ENCODE data around the gene ZNF333. TPM values are rescaled to one million over a fixed set of nuclear protein-coding genes. Genes with fewer than 3 reads are reported as not detected.

The ZNF333 gene
- total RNA-seq, 1 donor from 2014 or later, result 11.4 TPM

Other genes starting within 250 kb of the ZNF333 start
- gene PTGER1, start 214.7 kb upstream of the ZNF333 start, total RNA-seq, result 0.16 and 0.23 TPM in 2 replicates
- 36.8 and 38.0 TPM in 2 replicates for gene GIPC1, start 193.9 kb upstream of the ZNF333 start, total RNA-seq
- 103 and 106 TPM in 2 replicates for gene DNAJB1, start 171.7 kb upstream of the ZNF333 start, total RNA-seq
- gene TECR, start 160.5 kb upstream of the ZNF333 start, total RNA-seq, result 153 TPM in 2 replicates
- 126 and 128 TPM in 2 replicates for gene NDUFB7, start 118.0 kb upstream of the ZNF333 start, total RNA-seq
- gene CLEC17A, start 107.0 kb upstream of the ZNF333 start, total RNA-seq, result not detected in 2 replicates
- not detected in 2 replicates for gene ADGRE3, start 15.2 kb upstream of the ZNF333 start, total RNA-seq
- gene ADGRE2, start 88.5 kb downstream of the ZNF333 start, total RNA-seq, result 1.2 and 2.2 TPM in 2 replicates
- gene OR7A5, start 145.1 kb downstream of the ZNF333 start, total RNA-seq, result not detected in 2 replicates
- gene OR7C1, start 145.1 kb downstream of the ZNF333 start, total RNA-seq, result not detected in 2 replicates
- not detected in 2 replicates for gene OR7A10, start 158.9 kb downstream of the ZNF333 start, total RNA-seq
- not detected in 2 replicates for gene OR7A17, start 196.1 kb downstream of the ZNF333 start, total RNA-seq

All from T-helper 2 cell treated with Interferon-gamma antibody and Interleukin-4, amounts not matched to agents 100 ng/mL and 5 ng/mL, for 36 hours (primary cell).